K562 (cell line): ENCODE data around the gene LIX1L. TPM values are rescaled to one million over a fixed set of nuclear protein-coding genes. Genes with fewer than 3 reads are reported as not detected.

ENCODE experiments used
- BCLAF1 ChIP-seq, 2 experiments: fragments of 450-650 bp in 1 of 2; IDR thresholded peaks; 2 replicates each; pipeline ENCODE4 v1.6.1; 2011 to 2017; ENCODE audit warnings: low read depth in 2 of 2, antibody characterized with exemption in 1 of 2, borderline replicate concordance in 1 of 2, low read length in 1 of 2, mild to moderate bottlenecking in 1 of 2, mixed read lengths in 1 of 2; ENCODE audit not compliant: control insufficient read depth in 1 of 2
- BHLHE40 ChIP-seq: IDR thresholded peaks from 2 replicates; pipeline ENCODE4 v1.6.1; 2011; ENCODE audit warnings: low read length, improper control_type of control experiment
- BRD9 ChIP-seq: fragments of 450-650 bp; IDR thresholded peaks from 2 replicates; pipeline ENCODE4 v1.6.1; 2018; ENCODE audit warnings: low read depth; ENCODE audit not compliant: partially characterized antibody
- MNT ChIP-seq, 2 experiments: fragments of 450-650 bp; conservative IDR thresholded peaks; 2 replicates each; pipeline ENCODE4 v1.6.1; 2017; ENCODE audit warnings: mild to moderate bottlenecking in 2 of 2, moderate library complexity in 2 of 2
- TAL1 ChIP-seq: fragments of 450-650 bp; IDR thresholded peaks from 2 replicates; pipeline ENCODE4 v1.6.1; 2016; ENCODE audit warnings: mild to moderate bottlenecking
- ZNF609 ChIP-seq: sonication (generic); formaldehyde crosslinking; IDR thresholded peaks from 2 replicates; pipeline ENCODE4 v1.8.1; 2023; ENCODE audit warnings: missing genetic modification reagents, mild to moderate bottlenecking, borderline replicate concordance
- polyA plus RNA-seq, 8 experiments: library from polyadenylated mRNA; depleted of rRNA in 4 of 8; stranded (reverse) in 5 of 8; unstranded in 3 of 8; fragments of >200 nt; fragmentation: Nextera tagmentation in 2 of 8; fragmentation: Illumina TruSeq in 1 of 8; extraction: Ambion mirVana in 2 of 8; extraction: Trizol in 1 of 8; gene quantifications; 2 replicates each; pipeline versions ENCODE4 v1.2.1 to v1.2.3, GENCODE V29; 2011 to 2014; ENCODE audit warnings: inconsistent platforms in 1 of 8, missing spikeins in 1 of 8
- total RNA-seq, 7 experiments: library from RNA; depleted of rRNA in 6 of 7; stranded (reverse); fragments of >200 nt in 6 of 7; fragmentation: Illumina TruSeq in 2 of 7; extraction: Trizol in 2 of 7; gene quantifications; 2 replicates each; pipeline versions ENCODE4 v1.2.1 to v1.2.3, GENCODE V29; 2011 to 2021; ENCODE audit warnings: low replicate concordance in 1 of 7

The LIX1L gene
- total and polyA plus RNA-seq, 9 of the 15 experiments (the other 6 are each of a cell fraction or from before 2014, with no cell fraction given), result 4.6 to 26.5 (median 12.5) TPM

GRCh38 chr1:145964328-145965118 is 6.7 kb upstream of the LIX1L start, which contains the start of the genes ANKRD34A and POLR3GL (continued):
- TF ChIP-seq BCLAF1 (IDR thresholded peaks at IDR 0.05; ENCODE audit: borderline replicate concordance in 1 of 2, control insufficient read depth in 1 of 2, low read depth in 2 of 2, low read length in 1 of 2), result no peak
- peak; percentile 83 for TF ChIP-seq BHLHE40
- TF ChIP-seq TAL1, result no peak
- peak; percentile 15 to 53; a peak in 1 of 4 replicates for TF ChIP-seq MNT (conservative IDR thresholded peaks at IDR 0.05)
- no peak for TF ChIP-seq ZNF609 (CRISPR knock-in tag)
- TF ChIP-seq BRD9, result peak; percentile 27
